Measurements from ENCODE around the gene CDHR5.
"Not testable (repeated sequence)": the region's sequence is repeated elsewhere in the genome, so short reads cannot be mapped to it uniquely, and the experiment has no call there.

GRCh38 chr11:574031-574570 lies 50.7 kb downstream of the CDHR5 start:
- not testable (repeated sequence) for TF ChIP-seq YY1 (IDR thresholded peaks at IDR 0.05; ENCODE audit: insufficient read depth, insufficient read length); SUZ12 (IDR thresholded peaks at IDR 0.05; ENCODE audit: extremely low read depth, insufficient read depth, insufficient read length)
